GM18508 (cell line): ENCODE measurements around the gene CMKLR1.

Experiments
- ATAC-seq: cut with Tn5 transposase; IDR thresholded peaks from one replicate; pipeline ENCODE4 v1.9.1; 2021; ENCODE audit warnings: moderate number of reproducible peaks; ENCODE audit not compliant: insufficient read depth, unreplicated experiment

Gene CMKLR1

DNA sequence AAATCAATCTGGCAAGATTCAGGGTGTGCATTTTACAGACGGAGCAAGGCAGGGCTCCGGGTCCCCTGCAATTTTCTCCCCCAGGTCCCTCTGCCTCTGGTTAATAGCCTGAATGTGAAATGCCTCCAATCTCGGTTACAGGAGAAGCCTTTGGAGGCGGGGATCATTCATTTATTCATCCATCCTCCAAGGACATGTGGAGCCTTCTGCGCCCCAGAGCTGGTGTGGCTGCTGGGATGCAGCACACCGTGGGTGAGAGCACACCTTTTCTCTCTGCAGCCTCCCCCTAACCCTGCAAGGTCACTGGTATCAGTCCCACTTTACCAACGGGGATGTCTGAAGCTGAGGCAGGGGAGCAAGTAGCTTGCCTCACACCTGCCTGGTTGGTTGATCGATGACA lies 35.4 kb downstream of the CMKLR1 start:
- ATAC-seq = no peak

DNA sequence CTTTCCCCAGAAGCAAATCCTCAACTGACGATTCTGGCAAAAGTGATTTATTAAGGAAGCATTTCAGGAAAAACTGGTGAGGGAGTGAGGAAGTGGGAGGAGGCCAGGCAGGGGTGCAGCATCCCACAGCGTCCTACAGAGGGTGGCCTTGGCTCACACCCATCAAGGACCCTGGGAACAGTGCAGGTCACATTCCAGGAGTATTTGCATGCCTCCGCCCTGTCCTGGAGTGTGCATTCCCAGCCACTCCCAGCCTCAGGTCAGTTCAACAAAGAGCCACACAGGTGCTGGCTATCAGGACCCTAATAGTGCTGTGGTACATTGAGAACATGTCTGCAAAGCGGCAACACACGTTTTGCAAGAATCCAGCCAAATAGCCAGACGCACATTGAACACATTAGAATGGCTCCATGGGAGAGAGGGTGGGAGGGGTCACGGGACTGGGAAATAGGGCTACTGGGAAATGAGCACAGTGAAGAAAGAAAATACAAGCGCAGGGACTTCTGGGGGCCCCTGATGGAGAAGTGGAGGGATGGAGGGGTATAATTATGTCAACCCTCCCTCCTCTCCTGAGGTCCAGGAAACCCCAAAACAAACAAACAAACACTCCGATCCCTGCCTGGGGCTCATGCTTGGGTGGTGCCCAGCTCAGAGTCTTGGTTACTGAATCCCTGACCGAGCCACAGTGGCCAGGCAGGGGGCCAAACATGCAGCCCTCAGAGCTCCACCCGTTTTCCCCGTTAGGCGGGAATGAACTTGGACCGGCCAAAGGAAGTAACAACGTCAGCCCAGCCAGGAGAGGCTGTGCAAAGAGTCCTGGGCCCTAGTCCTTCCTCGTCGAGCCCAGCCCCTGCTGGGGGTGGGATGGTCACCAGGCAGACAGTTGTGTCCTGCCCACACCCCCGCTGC lies 36.5 kb downstream of the CMKLR1 start:
- no peak for ATAC-seq

DNA sequence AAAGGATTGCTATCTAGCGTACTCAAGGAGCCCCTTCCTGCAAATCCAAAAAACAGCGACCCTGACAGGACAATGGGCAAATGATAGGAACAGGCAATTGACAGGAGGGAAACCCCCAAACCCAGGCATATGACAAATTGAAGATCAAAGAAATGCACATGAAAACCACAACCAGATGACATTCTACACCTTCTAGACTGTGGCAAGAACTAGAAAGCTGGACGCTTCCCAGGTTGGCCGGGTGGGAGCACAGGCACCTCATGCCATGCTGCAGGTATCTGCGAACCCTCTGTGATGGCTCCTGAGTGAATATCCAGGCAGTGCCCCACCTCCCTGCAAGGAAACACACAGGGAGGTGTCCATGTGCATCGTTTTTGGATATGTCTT lies 37.1 kb downstream of the CMKLR1 start:
- no peak for ATAC-seq

DNA sequence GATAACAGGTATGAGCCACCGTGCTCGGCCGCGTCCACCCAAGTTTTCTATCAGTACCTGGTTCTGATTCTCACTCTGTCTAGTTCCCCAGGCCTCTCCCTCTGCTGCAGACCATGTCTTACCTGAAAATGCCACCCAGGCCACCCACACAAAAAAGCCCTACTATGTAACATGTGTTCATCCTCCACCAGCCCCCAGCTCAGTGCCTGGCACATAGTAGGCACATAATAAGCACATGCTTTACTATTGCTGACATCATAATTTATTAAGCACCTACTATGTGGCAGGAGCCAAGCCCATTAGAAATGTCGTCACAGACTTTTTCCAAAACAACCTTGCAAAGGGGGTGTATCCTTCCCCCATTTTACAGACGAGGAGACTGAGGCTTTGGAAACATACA lies 37.8 kb downstream of the CMKLR1 start:
- ATAC-seq = no peak

DNA sequence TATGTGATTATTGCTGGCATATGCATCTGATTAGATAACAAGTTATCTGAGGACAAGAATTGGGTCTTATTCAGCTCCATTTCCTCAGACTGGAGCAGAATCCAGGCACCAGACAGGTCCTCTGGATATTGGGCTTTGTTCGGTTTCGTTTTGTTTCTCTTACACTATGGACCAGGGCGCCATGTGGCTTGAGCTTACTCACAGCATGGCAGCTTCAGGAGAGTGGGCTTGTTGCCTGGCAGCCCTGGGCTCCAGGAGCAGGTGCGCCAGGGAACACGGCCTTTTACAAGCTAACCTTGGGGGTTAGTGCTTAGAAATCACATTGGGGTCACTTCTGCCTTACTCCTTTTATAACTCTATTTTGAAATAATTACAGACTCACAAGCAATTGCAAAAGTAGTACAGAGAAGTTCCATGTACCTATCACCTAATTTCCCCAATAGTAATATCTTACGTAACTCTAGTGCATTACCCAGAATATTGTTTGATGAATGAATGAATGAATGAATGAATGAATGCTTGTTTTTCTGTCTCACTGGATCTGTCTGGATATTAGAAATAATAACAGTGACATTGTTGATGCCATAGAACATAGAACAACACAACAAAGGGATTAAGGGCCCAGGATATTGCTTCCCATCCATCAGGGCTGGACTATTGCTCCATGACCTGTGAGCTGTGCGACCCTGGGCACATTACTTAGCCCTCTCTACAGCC lies 39.0 kb downstream of the CMKLR1 start:
- no peak for ATAC-seq

DNA sequence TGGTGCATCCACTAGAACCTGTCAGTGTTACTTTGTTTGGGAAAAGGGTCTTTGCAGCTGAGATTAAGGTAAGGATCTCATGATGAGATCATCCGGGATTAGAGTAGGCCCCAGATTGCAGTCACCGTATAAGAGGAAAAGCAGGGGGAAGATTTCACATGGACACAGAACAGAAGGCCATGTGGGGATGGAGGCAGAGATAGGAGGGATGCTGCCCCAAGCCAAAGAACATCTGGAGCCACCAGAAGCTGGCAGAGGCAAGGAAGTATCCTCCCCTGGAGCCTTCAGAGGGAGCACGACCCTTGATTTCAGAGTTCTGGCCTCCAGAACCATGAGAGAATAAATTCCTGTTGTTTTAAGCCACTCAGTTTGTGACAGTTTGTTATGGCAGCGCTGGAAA lies 39.6 kb downstream of the CMKLR1 start:
- no peak for ATAC-seq

DNA sequence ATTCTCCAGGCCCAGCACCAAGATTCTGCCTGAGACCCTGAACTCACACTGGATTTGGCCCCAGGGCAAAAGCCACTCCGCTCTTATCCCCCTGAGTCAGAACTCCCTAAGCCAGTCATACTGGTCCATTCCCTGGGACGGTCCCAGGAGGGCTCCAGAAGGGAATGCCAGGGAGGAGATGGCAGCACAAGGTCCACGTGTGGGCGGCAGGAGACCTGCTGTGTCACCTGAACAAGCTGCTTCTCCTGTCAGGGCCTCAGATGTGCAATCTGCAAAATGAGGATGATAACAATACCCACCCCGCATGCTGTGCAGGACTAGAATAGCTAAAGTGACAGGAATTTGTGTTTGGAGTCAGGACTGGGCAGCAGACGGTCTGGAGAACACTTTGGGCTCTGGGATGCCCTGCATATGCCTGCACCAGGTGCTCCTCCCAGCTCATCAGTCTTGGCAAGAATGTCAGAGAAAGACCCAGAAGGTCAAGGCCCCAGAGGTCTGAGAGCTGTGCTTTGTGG lies 40.3 kb downstream of the CMKLR1 start:
- no peak for ATAC-seq

DNA sequence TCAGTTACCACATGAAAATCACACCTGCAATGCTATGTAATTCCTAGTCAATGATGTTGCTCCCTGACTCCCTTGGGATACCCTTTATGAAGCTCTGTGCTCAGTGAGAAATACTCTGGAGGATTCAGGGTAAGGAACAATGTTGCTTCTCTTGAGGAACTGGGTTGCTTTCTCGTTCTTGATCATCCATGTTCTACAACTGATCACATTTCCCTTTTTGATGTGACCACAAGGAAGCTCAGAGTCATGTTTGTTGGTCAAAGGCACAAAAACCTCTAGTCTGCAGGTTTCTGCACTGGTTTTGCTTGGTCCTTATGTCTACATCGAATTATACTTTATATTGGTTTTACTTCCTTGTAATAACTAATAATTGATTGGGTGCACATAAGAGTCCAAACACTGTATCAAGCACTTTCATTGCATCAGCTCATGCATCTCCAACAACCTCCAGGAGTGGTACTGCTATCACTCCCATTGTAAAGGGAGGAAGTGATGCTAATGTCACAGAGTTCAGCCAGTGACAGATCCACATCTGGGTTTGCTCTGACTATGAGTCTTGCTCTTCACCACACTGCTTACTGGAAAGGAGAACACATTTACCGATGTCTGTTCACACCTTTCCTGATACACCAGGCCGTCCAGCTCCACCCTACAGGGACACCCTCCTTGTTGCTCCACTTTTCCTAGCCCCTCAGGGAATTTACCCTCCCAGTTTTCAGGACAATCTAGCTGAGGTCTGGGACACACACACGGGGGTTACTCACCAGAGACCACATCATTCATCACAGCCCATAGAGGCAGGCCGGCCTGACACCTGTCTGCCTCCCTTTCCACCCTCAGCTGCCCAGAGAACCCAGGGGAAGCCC lies 41.0 kb downstream of the CMKLR1 start:
- no peak for ATAC-seq

DNA sequence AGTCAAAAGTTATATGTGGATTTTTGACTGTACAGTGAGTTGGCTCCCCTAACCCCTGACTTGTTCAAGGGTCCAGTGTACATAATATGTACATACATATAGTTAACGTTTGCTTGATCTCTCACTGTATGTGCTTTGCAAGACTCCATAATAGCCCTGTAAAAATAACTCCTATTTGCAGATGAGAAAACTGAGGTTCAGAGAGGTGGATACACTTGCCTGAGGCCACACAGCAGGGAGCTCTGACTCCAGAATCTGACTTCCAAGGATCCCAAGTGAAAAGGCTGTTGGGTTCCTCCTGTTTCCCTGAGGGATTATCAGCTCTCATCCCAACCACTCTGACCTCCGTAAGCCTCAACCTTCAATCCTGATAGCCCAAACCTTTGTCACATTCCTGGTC lies 41.7 kb downstream of the CMKLR1 start:
- no peak for ATAC-seq

DNA sequence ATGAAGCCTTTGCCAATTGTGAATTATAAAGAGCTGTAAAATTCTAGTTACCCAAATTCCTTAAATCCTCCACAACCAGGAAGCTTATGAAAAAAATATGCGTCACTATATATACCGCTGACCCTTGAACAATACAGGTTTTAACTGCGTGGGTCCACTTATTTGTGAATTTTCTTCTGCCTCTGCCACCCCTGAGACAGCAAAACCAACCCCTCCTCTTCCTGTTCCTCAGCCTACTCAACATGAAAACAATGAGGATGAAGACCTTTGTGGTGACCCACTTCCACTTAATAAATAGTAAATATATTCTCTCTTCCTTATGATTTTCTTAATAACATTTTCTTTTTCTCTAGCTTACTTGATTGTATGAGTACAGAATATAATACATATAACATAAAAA lies 42.2 kb downstream of the CMKLR1 start:
- no peak for ATAC-seq

DNA sequence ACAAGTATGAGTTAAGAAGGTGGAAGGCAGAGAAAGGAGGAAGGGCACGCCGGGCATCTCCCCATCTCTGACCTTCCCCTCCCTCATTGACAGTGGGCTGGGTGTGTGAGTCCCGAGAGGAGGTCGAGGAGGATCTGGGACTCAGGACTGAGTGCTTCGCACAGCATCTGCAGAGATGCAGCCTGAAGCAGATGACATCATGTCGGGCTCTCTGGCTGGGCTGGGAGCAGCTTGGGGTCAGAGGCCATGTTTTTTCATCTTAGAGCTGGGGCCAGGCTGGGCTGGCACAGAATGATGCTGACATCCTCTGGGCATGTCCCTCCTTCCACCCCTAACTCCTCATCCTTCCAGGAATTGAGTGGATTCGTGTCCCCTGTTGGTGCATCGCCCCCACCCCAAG lies 43.5 kb downstream of the CMKLR1 start:
- ATAC-seq = no peak

DNA sequence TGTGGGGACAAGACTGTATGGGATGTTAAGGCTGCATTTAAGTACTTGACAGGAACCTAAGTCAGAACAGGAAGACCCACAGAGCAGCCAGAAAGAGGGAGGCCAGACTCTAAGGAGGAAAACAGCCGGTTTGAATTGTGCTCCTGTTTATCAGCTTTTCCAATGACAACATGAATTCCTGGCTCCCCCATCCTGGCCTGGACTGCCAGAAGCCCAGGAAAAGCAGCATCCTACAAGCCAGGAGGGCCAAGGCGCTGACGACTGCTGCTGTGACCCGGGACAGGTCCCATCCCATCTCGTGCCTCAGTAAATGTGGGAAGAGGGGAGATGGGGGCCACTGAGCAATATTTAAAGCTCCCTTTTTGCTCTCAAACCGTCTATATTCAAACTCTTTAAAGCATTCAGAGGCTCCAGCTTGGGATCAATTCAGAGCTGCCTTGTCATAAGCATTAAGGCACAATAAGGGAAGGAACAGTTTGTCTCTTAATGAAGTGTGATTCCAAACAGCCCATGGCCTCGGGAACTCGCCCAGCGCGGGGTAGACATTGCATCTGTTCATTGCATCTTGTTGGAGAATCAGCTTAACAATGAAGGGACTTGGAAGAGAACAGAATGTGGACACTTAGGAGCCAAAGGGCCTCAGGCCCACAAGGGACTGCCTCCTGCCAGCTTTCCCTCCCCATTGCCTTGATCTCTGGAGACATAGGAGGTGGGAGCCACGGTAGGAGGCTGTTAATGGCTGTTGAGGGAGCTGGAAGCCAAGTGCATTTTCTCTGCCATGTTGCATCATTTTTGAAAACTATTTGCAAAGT lies 49.6 kb downstream of the CMKLR1 start:
- ATAC-seq = no peak

DNA sequence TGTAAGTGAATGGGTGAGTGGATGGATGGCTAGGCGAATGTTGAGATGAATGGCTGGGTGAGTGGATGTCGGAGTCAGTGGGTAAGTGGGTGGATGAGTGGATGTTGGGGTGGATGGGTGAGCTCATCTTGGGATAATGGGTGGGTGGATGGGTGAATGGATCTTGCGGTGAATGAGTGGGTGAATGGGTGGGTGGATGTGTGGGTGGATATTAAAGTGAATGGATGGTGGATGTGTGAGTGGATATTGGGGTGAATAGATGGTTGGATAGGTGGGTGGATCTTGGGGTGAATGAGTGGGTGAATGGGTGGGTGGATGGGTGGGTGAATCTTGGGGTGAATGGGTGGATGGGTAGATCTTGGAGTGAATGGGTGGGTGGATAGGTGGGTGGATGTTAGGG lies 51.9 kb downstream of the CMKLR1 start:
- ATAC-seq = no peak

DNA sequence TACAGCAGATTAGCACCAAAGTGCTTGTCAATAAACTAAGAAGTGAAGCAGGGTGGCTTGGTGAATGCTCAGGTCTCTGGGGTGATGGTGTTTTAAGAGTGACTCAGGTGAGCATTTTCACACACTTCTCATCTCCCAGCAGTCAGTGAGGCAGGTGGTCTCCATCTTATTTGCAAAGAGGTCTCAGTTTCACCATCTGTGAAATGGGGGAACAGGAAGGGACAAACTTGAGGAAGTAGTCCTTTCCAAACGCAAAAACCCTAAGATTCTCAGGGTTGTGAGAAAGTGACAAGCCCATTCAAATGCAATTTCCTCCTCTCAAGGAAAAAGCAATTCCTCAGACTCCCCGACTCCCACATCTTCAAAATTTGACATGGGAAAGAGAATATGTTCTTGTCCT lies 54.1 kb downstream of the CMKLR1 start:
- ATAC-seq = no peak

DNA sequence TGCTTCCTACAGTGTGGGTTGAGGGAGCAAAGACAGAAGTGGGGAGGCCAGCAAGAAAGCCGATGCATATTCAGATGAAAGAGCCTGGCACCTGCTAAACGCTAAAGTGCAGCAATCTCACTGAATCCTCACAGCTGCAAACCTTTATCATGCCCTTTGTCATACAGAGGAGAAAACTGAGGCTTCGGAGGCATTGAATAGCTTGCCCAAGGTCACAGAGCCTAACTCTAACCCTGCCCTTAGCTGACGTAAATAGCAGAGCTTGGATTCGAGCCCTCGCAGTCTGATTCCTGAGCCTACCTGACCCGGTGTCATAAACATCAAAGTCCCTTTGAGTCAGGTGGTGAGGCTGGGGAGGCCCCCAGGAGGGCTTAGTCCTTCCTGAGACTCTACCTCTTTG lies 54.9 kb downstream of the CMKLR1 start:
- no peak for ATAC-seq

DNA sequence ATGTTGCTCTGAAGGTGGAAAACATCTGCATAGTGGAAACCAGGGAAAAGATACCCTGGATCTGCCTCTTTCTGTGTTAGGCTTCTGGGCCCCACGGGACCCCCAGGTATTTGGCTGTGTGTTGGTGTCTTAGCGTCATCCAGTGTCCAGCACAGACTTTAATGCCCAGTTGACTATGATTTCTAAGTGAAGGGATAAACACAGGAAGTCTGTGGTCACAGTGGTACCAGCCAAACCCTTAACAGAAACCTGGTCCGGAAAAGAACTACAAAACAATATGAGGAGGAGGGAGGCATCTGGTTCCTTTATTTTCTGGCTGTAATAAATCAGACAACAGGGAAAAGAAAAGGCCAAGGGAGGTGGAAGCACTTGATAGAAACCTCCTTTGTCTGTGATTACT lies 56.4 kb downstream of the CMKLR1 start:
- ATAC-seq = no peak

DNA sequence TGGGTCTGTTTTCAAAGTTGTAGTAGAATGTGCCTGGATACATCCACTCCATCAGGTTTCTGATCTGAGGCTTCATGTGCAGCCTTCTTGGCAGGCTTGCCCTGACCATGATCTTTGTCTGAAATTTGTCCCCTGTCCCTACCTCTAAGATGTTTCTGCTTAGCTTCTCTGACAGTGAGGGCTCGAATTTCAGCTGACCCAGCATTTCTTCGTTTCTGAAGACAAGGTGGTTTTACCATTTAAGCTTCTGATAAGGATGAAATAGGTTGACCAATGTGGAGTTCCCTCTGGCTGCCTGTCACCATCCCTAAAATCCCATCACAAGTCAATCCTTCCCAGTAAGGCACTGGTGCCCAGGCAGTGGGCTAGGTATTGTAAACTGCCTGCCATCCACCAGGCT lies 57.0 kb downstream of the CMKLR1 start:
- no peak for ATAC-seq

DNA sequence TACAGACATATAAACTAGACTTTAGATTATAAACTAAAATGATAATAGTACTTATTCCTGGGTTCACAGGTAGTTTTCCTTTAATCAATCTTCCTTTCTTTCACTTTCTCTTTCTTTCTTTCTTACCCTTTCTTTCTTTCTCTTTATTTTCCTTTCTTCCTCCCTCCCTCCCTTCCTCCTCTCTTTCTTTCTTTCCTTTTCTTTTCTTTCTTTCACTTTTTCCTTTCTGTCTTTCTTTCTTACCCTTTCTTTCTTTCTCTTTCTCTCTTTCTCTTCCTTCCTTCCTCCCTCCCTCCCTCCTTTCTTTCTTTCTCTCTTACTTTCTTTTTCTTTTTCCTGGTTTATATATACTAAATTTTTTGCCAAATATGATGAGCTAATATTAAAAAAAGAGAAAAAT lies 61.5 kb downstream of the CMKLR1 start:
- ATAC-seq = no peak

DNA sequence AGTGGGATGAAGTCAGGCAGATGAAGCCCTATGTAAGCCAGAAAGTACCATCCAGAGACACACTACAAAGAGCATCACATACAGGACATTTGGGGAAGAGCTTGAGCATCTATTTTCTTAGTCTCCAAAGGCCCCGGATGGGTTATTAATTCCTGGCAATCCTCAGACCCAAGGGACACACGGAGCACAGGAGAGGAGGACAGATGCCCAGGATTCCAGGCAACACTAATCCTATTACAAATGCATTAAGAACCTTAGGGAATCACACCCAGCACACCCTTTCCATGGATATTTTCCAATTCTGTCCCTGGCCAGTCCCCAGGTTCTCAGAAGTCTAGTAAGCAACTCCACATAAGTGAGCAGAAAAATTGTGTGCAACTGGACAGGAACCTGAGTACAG lies 65.9 kb downstream of the CMKLR1 start:
- ATAC-seq = no peak
